Small intestine (tissue), 7 donors: ENCODE measurements around the gene KCNK4. TPM values are rescaled to one million over a fixed set of nuclear protein-coding genes. Genes with fewer than 3 reads are reported as not detected.
A peak's percentile ranks its signal among the peaks of the same experiment; 100 is the strongest.

Source experiments
- DNase-seq, 2 donors: peaks; one replicate each; pipeline versions ENCODE4 v3.0.0 to v3.0.0-alpha.2; 2013
- FAIRE-seq: peaks from 2 replicates; lab custom pipeline; 2012; peaks lifted over from hg19 to GRCh38; lab: Jason Lieb, UNC
- H3K27ac ChIP-seq, 3 donors: one replicate each; pipeline ENCODE4 v1.5.1; 2013; ENCODE audit warnings: low read length in 2 of 3, mild to moderate bottlenecking in 2 of 3, control low read depth in 1 of 3, inconsistent platforms in 1 of 3, low read depth in 1 of 3, moderate library complexity in 1 of 3
- H3K27me3 ChIP-seq, 3 donors: one replicate each; pipeline ENCODE4 v1.6.1; 2013; ENCODE audit warnings: low read length in 3 of 3, inconsistent platforms in 1 of 3; ENCODE audit not compliant: control insufficient read depth in 3 of 3, insufficient read depth in 3 of 3
- H3K36me3 ChIP-seq, 3 donors: one replicate each; pipeline ENCODE4 v1.6.1; 2013; ENCODE audit warnings: low read length in 3 of 3, inconsistent platforms in 1 of 3, low read depth in 1 of 3, mild to moderate bottlenecking in 1 of 3, moderate library complexity in 1 of 3; ENCODE audit not compliant: control insufficient read depth in 3 of 3, insufficient read depth in 2 of 3
- H3K4me1 ChIP-seq, 3 donors: one replicate each; pipeline ENCODE4 v1.6.1; 2013; ENCODE audit warnings: low read length in 2 of 3, inconsistent platforms in 1 of 3, low read depth in 1 of 3, mild to moderate bottlenecking in 1 of 3, moderate library complexity in 1 of 3; ENCODE audit not compliant: control insufficient read depth in 3 of 3, insufficient read depth in 2 of 3
- H3K4me3 ChIP-seq, 3 donors: one replicate each; pipeline ENCODE4 v1.5.1; 2013; ENCODE audit warnings: low read length in 3 of 3, control low read depth in 1 of 3, inconsistent platforms in 1 of 3, low read depth in 1 of 3, mild to moderate bottlenecking in 1 of 3, moderate library complexity in 1 of 3
- H3K9me3 ChIP-seq, 2 donors: one replicate each; pipeline ENCODE4 v1.6.1; 2013; ENCODE audit warnings: low read depth in 1 of 2, low read length in 1 of 2; ENCODE audit not compliant: control insufficient read depth in 2 of 2, insufficient read depth in 1 of 2
- WGBS, 3 donors: extraction: QIAGEN DNeasy Blood & Tissue Kit; methylation state at CpG; one replicate each; pipeline ENCODE4 v1.1.7; 2013; 5-methylcytosine and 5-hydroxymethylcytosine counted together
- polyA plus RNA-seq, 4 donors: library from polyadenylated mRNA; stranded (reverse) in 3 of 4; unstranded in 1 of 4; fragments of 200-250 nt in 3 of 4; fragments of 120-200 nt in 1 of 4; gene quantifications; one replicate each; pipeline versions ENCODE4 v1.2.1 to v1.2.3, GENCODE V29; 2013
- donor health status: healthy with polysubstance abuse.
- donor health status: control.
- donor health status: control.
- donor health status: Bipolar disorder and iron deficiency.
- donor health status: healthy.

The KCNK4 gene
- polyA plus RNA-seq, 4 donors: not detected

DNA sequence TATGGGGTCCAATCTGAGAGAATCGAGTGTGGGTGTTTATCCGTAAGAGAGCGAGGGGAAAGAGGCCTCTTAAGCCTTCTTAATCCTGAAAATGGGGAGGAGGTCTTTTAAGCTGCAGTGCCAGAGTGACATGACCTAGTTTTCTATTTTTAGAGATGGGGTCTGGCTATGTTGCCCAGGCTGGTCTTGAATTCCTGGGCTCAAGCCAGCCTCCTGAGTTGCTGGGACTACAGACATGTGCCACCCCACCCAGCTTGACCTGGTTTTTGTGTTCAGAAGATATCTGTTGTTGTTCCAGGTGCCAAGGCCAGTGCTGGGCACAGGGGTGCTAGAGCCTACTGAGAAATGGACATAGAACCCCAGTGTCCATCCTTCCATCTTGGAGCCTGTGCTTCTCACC, 8.0 kb upstream of the KCNK4 start:
- H3K4me3 ChIP-seq: no peak overlapping the region
- no peaks in the 10 kb centered on the region for H3K9me3 ChIP-seq
- peaks cover 4 to 50% (median 5%) of the 10 kb centered on the region in 3 donors for H3K36me3 ChIP-seq
- no peak for DNase-seq
- H3K27me3 ChIP-seq: no peaks in the 10 kb centered on the region
- FAIRE-seq: no peak
- WGBS, 3 donors: 90 to 96% (median 91%) methylated on average over 3 of the region's 3 CpGs
- H3K27ac ChIP-seq: no peak overlapping the region
- H3K4me1 ChIP-seq: peaks cover 0 to 19% (median 4%) of the 10 kb centered on the region in 3 donors

DNA sequence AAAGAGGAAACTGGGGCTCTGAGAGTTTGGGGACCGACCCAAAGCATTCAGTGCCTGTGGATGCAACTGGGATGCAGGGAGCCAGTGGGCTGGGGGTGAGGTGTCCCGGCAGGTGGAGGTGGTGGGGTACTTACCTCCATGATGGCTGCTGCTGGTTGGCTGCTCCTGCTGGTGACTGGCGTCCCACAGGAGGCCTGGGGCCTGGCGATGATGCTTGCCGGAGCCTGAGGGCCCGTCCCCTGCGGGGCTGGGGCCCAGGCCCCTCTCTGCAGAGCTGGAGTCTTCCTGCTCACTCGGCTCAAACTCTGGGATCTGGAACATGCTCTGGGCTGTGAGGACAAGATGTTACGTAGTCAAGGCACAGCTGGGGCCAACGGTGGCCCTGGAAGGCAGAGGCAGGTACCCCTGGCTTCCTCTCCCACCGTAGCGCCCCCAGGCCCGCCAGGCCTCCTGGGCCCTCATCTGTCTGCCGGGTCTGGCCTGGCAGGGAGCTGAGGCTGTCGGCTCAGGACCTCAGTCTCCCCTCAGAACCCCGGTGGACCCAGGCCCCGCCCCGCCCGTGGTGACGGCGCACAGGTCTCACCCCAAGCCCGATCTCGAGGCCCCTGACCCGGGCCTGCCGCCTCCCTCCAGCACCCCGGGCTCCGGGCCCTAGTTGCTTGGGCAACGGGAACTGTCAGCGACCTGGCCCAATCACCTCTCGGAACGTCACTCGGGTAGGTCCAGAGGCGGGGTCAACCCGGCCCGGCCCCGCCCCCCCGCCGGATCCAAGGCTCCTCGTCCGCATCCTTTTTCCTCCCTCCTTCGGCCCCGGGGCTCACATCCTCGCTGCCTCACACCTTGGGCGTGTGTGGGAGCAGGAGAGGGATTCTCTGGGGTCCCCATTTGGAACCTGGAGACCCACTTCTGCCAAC, 6.8 kb upstream of the KCNK4 start, which contains the start of gene BAD:
TSS of gene BAD (minus strand) at position 618 of the 914 bp plus-strand sequence. CDS start at position 321, 297 bp downstream.
- WGBS, 3 donors: 3% methylated on average over 37 to 44 of the region's 44 CpGs

DNA sequence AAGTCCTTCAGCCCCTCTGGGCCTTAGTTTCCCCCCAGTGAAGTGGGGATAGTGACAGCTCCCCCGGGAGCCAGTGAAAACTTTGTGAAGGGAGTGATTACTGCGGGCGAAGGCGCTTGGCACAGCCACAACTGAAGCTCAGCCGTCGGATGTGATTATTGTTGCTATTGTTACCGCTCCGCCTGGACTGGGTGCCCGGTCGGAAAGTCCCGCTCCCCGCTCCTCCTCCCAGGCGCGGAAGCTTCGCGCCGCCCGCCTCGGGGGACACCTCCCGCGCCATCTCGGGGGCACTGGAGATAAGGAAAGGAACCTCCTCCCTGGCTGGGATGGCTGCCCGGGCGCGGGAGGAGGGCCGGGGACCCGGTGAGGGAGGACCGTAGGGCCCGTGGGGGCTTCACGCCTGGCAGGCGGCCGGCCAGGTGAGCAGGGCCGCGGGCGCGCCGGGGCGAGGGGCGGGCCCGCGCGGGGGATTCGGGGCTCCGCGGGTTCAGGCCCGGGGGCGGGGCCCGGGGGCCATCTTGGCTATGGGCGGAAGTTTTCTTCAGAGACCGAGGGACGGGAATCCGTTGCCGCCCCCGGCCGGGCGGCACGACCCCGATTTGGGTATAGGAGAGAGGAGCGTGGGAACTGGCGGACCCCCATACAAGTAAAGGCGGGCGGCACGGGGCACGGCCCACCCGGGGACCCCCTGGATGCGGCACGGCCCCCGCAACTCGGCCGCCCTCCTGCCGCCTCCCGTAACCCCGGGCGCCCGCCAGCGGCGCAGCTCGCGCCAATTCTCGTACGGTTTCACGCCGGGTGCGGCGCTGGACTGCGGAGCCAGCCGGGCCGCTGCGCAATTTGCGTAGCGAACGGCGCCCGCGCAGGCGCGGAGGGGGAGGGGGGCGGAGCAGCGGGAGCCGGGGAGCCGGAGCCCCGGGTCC, 5.9 kb upstream of the KCNK4 start, which contains the start of gene GPR137:
TSS of gene GPR137 (plus strand) at position 887 of the 923 bp plus-strand sequence. CDS start 677 bp downstream, outside the sequence.
- Histone ChIP-seq H3K4me1 (peaks cover 0 to 19% (median 4%) of the 10 kb centered on the region in 3 donors), H3K4me3 (peak within 1 kb of the TSS; percentile 67 to 79 (median 71)), H3K27me3 (peaks cover 0 to 4% (median 0%) of the 10 kb centered on the region in 3 donors), H3K36me3 (peaks cover 0 to 43% (median 0%) of the 10 kb centered on the region in 3 donors), H3K9me3 (no peaks in the 10 kb centered on the region), H3K27ac (peak within 1 kb of the TSS; percentile 95 to 98 (median 97))
- 0 to 1% (median 0%) methylated on average over 63 to 102 of the region's 102 CpGs for WGBS, 3 donors
- DNase-seq (peak; percentile 80 to 96), FAIRE-seq (no peak)

More for the DNA sequence above, 6.8 kb upstream of the KCNK4 start, which contains the start of gene BAD:
- Histone ChIP-seq H3K4me3 (peak within 1 kb of the TSS; percentile 71 to 79 (median 78)), H3K27me3 (no peaks in the 10 kb centered on the region), H3K4me1 (peaks cover 0 to 19% (median 4%) of the 10 kb centered on the region in 3 donors), H3K27ac (peak within 1 kb of the TSS; percentile 95 to 98 (median 97)), H3K9me3 (no peaks in the 10 kb centered on the region), H3K36me3 (peaks cover 0 to 42% (median 0%) of the 10 kb centered on the region in 3 donors)
- FAIRE-seq (no peak), DNase-seq (peak; percentile 97)

DNA sequence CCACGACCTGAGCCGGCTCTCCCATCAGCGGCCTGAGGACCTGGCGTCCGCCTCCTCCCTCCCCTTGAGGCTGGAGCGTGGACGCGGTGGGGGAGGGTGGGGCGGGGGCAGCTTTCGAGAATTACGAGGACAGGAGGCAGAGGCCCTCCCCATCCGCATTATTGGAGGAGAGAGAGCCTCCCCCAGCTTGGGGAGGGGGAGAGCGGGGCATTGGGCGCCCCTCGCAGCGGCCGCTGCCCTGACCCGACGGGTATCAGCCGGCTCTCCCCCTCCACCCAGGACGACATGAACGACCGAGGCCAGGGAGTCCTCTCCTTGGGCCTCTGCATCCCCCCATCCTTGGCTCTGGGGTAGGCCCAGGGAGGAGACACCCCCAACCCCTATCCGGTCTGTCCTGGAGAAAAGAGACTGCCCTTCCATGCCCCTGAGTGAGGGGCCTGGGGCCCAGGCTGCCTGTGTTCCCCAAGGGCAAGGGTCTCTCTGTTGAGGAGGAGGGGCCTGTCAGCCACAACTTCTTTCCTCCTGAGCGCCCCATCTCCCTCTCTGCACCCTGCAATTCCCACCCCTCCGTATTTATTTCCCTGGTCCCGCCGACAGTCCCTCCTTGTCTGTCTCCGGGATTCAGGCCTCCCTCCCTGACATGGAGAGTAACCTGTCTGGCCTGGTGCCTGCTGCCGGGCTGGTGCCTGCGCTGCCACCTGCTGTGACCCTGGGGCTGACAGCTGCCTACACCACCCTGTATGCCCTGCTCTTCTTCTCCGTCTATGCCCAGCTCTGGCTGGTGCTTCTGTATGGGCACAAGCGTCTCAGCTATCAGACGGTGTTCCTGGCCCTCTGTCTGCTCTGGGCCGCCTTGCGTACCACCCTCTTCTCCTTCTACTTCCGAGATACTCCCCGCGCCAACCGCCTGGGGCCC, 5.0 kb upstream of the KCNK4 start:
- no peak for FAIRE-seq
- 24 to 28% (median 25%) methylated on average over 29 to 40 of the region's 40 CpGs for WGBS, 3 donors
- Histone ChIP-seq H3K27ac (peak overlapping the region in 2 of 3 donors; percentile 45 to 95), H3K4me1 (peaks cover 0 to 20% (median 4%) of the 10 kb centered on the region in 3 donors), H3K4me3 (peak overlapping the region; percentile 67 to 79 (median 71)), H3K27me3 (peaks cover 0 to 13% (median 6%) of the 10 kb centered on the region in 3 donors), H3K36me3 (peaks cover 0 to 39% (median 0%) of the 10 kb centered on the region in 3 donors), H3K9me3 (no peaks in the 10 kb centered on the region)
- DNase-seq: no peak

DNA sequence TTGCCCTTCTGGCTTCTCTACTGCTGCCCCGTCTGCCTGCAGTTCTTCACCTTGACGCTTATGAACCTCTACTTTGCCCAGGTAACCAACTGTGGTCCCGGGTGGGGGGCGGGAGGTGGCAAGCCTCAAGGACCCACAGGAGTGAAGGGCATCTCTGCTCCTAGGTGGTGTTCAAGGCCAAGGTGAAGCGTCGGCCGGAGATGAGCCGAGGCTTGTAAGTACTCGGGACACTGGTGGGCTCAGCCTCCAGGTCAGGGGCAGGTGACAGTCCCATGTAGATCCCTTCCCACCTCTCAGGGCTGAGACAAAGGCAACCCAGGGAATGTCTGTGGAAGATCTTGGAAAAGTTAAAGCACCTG, 4.3 kb upstream of the KCNK4 start:
- FAIRE-seq: no peak
- Histone ChIP-seq H3K27me3 (peaks cover 2 to 16% (median 7%) of the 10 kb centered on the region in 3 donors), H3K36me3 (peaks cover 0 to 34% (median 0%) of the 10 kb centered on the region in 3 donors), H3K4me1 (peaks cover 0 to 22% (median 4%) of the 10 kb centered on the region in 3 donors), H3K27ac (no peak overlapping the region), H3K9me3 (no peaks in the 10 kb centered on the region), H3K4me3 (no peak overlapping the region)
- 81 to 92% (median 85%) methylated on average over 9 of the region's 9 CpGs for WGBS, 3 donors
- no peak for DNase-seq

DNA sequence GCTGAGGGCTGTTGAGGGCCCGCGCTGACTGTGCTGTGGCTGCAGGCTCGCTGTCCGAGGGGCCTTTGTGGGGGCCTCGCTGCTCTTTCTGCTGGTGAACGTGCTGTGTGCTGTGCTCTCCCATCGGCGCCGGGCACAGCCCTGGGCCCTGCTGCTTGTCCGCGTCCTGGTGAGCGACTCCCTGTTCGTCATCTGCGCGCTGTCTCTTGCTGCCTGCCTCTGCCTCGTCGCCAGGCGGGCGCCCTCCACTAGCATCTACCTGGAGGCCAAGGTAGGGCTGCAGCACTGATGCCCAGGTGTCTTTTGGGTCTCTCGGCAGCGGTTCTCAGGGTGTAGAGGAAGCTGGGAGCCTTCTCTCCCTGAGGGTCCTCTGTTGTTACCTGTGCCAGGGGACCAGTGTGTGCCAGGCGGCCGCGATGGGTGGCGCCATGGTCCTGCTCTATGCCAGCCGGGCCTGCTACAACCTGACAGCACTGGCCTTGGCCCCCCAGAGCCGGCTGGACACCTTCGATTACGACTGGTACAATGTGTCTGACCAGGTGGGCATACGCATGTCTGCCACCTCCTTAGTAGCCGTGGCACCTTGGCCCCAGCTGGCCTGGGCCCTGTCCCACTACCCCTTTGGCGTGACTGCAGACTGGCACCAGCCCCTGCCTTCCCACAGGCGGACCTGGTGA, 3.3 kb upstream of the KCNK4 start:
- Histone ChIP-seq H3K4me1 (peaks cover 0 to 22% (median 4%) of the 10 kb centered on the region in 3 donors), H3K9me3 (no peaks in the 10 kb centered on the region), H3K4me3 (no peak overlapping the region), H3K36me3 (peaks cover 0 to 25% (median 0%) of the 10 kb centered on the region in 3 donors), H3K27me3 (peaks cover 7 to 24% (median 8%) of the 10 kb centered on the region in 3 donors), H3K27ac (no peak overlapping the region)
- WGBS, 3 donors: 95 to 96% (median 95%) methylated on average over 32 to 33 of the region's 33 CpGs
- no peak for FAIRE-seq
- no peak for DNase-seq

DNA sequence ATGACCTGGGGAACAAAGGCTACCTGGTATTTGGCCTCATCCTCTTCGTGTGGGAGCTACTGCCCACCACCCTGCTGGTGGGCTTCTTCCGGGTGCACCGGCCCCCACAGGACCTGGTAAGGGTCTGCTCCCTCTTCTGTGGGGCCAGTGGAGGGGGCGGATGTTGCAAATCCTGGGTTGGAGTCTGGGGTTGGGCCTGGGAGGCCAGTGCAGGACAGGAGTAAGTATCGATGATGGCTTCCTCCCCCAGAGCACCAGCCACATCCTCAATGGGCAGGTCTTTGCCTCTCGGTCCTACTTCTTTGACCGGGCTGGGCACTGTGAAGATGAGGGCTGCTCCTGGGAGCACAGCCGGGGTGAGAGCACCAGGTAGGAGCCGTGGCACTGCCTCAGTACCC, 2.8 kb upstream of the KCNK4 start:
- no peak for FAIRE-seq

More for the DNA sequence above, 2.8 kb upstream of the KCNK4 start:
- no peak for DNase-seq
- 89 to 99% (median 94%) methylated on average over 9 of the region's 9 CpGs for WGBS, 3 donors
- H3K27me3 ChIP-seq: peaks cover 7 to 29% (median 9%) of the 10 kb centered on the region in 3 donors
- H3K9me3 ChIP-seq: no peaks in the 10 kb centered on the region
- peaks cover 0 to 20% (median 0%) of the 10 kb centered on the region in 3 donors for H3K36me3 ChIP-seq
- no peak overlapping the region for H3K4me3 ChIP-seq
- H3K4me1 ChIP-seq: peaks cover 0 to 21% (median under 1%) of the 10 kb centered on the region in 3 donors
- H3K27ac ChIP-seq: no peak overlapping the region
